PFSK-1 (cell line): ENCODE measurements around the gene CERS4.

Source experiments
- FOXP2 ChIP-seq: optimal IDR thresholded peaks from 2 replicates; pipeline ENCODE3; 2011; ENCODE audit warnings: borderline replicate concordance, control low read depth, inconsistent platforms; ENCODE audit not compliant: insufficient read depth; ENCODE audit errors: extremely low read length, extremely low read depth
- POLR2AphosphoS5 ChIP-seq: IDR thresholded peaks from 2 replicates; pipeline ENCODE4 v1.6.1; 2012; ENCODE audit warnings: low read depth, mild to moderate bottlenecking, control low read depth, low read length, moderate library complexity
- REST ChIP-seq, 2 experiments: IDR thresholded peaks; 2 replicates each; pipeline versions ENCODE4 v1.6.1 to v1.8.0; 2011 to 2012; ENCODE audit warnings: low read depth in 2 of 2, low read length in 2 of 2, control low read depth in 1 of 2, inconsistent platforms in 1 of 2, mild to moderate bottlenecking in 1 of 2, moderate library complexity in 1 of 2; ENCODE audit not compliant: insufficient read depth in 1 of 2
- SIN3A ChIP-seq: IDR thresholded peaks from 2 replicates; pipeline ENCODE4 v1.6.1; 2012; ENCODE audit warnings: mild to moderate bottlenecking, low read length, moderate library complexity, borderline replicate concordance; ENCODE audit not compliant: insufficient read depth
- TAF1 ChIP-seq: IDR thresholded peaks from 2 replicates; pipeline ENCODE4 v1.6.1; 2012; ENCODE audit warnings: low read length, control low read depth, borderline replicate concordance; ENCODE audit not compliant: insufficient read depth

The CERS4 gene

GRCh38 chr19:8262431-8262830, 53.3 kb downstream of the CERS4 start:
- TF ChIP-seq FOXP2, result no peak
- TF ChIP-seq TAF1, result no peak
- no peak for TF ChIP-seq REST (IDR thresholded peaks at IDR 0.05; ENCODE audit: insufficient read depth in 1 of 2, low read depth in 2 of 2, low read length in 2 of 2)
- TF ChIP-seq SIN3A, result no peak
- TF ChIP-seq POLR2AphosphoS5, result no peak

DNA sequence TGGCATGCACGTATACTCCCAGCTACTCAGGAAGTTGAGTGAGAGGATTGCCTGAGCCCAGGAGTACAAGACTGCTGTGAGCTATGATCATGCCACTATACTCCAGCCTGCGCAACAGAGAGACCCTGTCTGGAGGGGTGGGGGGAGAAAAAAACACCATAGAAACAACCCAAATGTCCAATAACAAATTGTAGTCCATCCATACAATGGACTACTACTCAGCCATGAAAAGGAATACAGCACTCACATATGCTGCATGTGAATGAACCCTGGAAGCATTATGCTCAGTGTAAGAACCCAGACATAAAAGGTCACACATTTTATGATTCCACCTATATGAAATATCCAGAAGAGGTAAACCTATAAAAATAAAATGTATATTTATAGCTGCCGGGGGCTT, 56.7 kb downstream of the CERS4 start:
- no peak for TF ChIP-seq FOXP2
- no peak for TF ChIP-seq POLR2AphosphoS5
- TF ChIP-seq REST (IDR thresholded peaks at IDR 0.05; ENCODE audit: insufficient read depth in 1 of 2, low read depth in 2 of 2, low read length in 2 of 2), result no peak
- no peak for TF ChIP-seq TAF1
- no peak for TF ChIP-seq SIN3A

- no peak for TF ChIP-seq POLR2AphosphoS5
- TF ChIP-seq REST (IDR thresholded peaks at IDR 0.05; ENCODE audit: insufficient read depth in 1 of 2, low read depth in 2 of 2, low read length in 2 of 2), result no peak
- TF ChIP-seq TAF1, result no peak
- TF ChIP-seq FOXP2, result no peak
- no peak for TF ChIP-seq SIN3A
Observed at GRCh38 chr19:8269724-8270123, 60.6 kb downstream of the CERS4 start.

- TF ChIP-seq POLR2AphosphoS5, result no peak
- no peak for TF ChIP-seq TAF1
- no peak for TF ChIP-seq FOXP2
- TF ChIP-seq REST (IDR thresholded peaks at IDR 0.05; ENCODE audit: insufficient read depth in 1 of 2, low read depth in 2 of 2, low read length in 2 of 2), result no peak
- TF ChIP-seq SIN3A, result no peak
Observed at GRCh38 chr19:8302357-8302691, 93.2 kb downstream of the CERS4 start.

DNA sequence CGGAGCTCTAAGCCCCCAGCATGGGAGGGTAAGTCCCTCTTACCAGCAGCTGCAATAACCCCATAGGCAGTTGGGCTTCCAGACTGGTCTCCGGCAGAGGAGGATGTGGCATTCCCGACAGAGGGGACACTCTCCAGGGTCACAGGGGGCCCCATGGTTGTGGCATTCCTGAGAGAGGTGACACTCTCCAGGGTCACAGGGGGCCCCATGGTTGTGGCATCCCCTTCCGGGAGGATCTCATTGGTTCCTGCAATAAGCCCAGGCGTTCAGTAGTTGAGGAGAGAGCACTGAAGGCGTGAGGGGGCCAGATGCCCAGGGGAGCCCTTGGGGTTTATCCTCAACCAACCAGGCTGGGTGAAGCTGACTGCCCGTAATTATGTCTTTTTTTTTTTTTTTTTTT, 93.6 kb downstream of the CERS4 start:
- TF ChIP-seq FOXP2, result no peak
- TF ChIP-seq POLR2AphosphoS5, result no peak
- TF ChIP-seq SIN3A, result no peak
- no peak for TF ChIP-seq REST (IDR thresholded peaks at IDR 0.05; ENCODE audit: insufficient read depth in 1 of 2, low read depth in 2 of 2, low read length in 2 of 2)
- no peak for TF ChIP-seq TAF1
